Thoracic aorta (tissue), 2 donors: ENCODE measurements around the gene SH2D6. TPM values are rescaled to one million over a fixed set of nuclear protein-coding genes. Genes with fewer than 3 reads are reported as not detected.

Source experiments
- ATAC-seq: fragments of 150-250 bp; one replicate; pipeline ENCODE4 v1.8.0; 2017; ENCODE audit warnings: low read depth; ENCODE audit not compliant: insufficient number of reproducible peaks, low FRiP score
- DNase-seq: peaks from one replicate; pipeline ENCODE4 v3.0.0-alpha.2; 2020; ENCODE audit warnings: low spot score
- H3K27ac ChIP-seq, 2 donors: fragments of 200-600 bp; sonication (generic); 1 replicate in 1 of 2; 2 replicates in 1 of 2; pipeline ENCODE4 v1.5.1; 2016; ENCODE audit warnings: mild to moderate bottlenecking in 2 of 2, moderate library complexity in 2 of 2
- H3K27me3 ChIP-seq: fragments of 200-600 bp; sonication (generic); replicated peaks from 2 replicates; pipeline ENCODE4 v1.6.0; 2016; ENCODE audit warnings: mild to moderate bottlenecking; ENCODE audit not compliant: insufficient read depth
- H3K36me3 ChIP-seq: fragments of 200-600 bp; sonication (generic); one replicate; pipeline ENCODE4 v1.5.1; 2016
- H3K4me1 ChIP-seq, 2 donors: fragments of 200-600 bp; sonication (generic); 1 replicate in 1 of 2; 2 replicates in 1 of 2; pipeline versions ENCODE4 v1.5.1 to v1.6.0; 2016; ENCODE audit warnings: low read depth in 2 of 2, mild to moderate bottlenecking in 1 of 2; ENCODE audit not compliant: control insufficient read depth in 1 of 2
- H3K4me3 ChIP-seq: fragments of 200-600 bp; sonication (generic); 2 replicates; pipeline ENCODE4 v1.5.1; 2016; ENCODE audit warnings: mild to moderate bottlenecking
- H3K9me3 ChIP-seq: fragments of 200-600 bp; sonication (generic); 2 replicates; pipeline ENCODE4 v1.5.1; 2016
- CTCF ChIP-seq: fragments of 200-600 bp; sonication (generic); IDR thresholded peaks from one replicate; pipeline ENCODE4 v1.5.1; 2019; ENCODE audit warnings: antibody characterized with exemption
- total RNA-seq, 2 donors: library from RNA; depleted of rRNA; stranded (reverse); fragments of >200 nt; gene quantifications; one replicate each; pipeline versions ENCODE4 v1.1.0 to v1.2.3, GENCODE V29; 2016

The SH2D6 gene
- total RNA-seq, 2 donors from 2014 or later, result not detected

DNA sequence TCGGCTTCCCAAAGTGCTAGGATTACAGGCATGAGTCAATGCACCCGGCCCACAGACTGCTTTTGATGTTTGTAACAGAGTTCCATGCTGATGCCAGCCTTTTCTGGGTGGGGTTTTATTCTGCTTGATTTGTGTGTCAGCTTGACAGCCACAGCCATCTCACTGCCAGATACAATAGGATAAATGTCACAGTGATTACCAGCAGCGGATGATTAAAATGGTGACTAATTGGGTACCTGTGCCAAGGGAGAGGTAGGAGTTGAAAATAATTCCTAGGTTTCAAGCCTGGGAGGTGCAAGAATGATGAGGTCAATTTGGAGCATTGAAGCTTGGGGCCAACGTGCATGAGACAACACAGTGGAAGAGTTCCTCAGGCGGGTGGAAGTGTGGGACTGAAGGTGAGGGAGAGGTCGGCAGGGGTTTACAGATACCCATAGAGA is 39.4 kb downstream of the SH2D6 start:
- no peak for TF ChIP-seq CTCF
- Histone ChIP-seq H3K27me3 (no peaks in the 10 kb centered on the region), H3K4me1 (no peaks in the 10 kb centered on the region), H3K9me3 (no peaks in the 10 kb centered on the region), H3K4me3 (no peak overlapping the region), H3K36me3 (no peaks in the 10 kb centered on the region), H3K27ac (no peak overlapping the region)
- ATAC-seq, result no peak
- no peak for DNase-seq

DNA sequence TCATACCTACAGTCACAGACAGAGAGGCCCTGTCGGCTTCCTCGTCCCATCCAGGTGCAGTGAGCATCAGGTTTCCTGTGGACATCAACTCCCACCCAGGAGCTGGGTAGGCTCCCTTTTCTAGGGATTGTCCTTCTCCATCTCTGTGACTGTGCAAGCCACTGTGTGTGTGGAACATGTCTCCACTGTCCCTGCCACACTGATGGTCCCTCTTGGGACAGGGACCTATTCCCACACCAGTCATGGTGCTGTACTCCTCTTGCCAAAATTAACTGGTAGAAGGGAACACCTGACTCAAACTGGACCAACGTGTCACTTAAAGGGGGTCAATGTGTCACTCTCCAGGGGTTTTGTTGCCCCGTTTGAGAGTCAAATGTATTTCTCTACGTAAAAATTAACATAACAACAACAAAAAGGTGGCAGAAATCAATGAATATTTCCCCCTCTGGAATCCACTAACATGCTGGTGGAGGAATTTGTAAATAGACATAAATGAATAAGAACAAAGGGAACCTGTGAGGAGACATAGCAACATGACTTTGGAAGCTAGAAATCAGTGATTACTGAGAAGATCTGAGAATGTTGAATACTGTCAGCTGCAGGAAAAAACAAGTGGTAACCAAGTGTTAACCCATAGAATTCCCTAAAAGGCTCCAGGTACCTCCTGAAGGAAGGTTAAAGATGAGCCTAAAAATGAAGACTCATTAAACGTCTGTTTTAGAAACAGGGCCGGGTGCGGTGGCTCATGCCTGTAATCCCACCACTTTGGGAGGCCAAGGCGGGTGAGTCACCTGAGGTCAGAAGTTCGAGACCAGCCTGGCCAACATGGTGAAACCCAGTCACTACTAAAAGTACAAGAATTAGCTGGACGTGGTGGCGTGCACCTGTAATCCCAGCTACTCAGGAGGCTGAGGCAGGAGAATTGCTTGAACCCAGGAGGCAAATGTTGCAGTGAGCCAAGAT is 40.4 kb downstream of the SH2D6 start:
- H3K4me3 ChIP-seq, result no peak overlapping the region
- no peak for TF ChIP-seq CTCF
- DNase-seq, result no peak

GRCh38 chr2:85459771-85460170 is 41.3 kb downstream of the SH2D6 start:
- H3K27me3 ChIP-seq, result no peaks in the 10 kb centered on the region
- H3K27ac ChIP-seq, result no peak overlapping the region
- no peaks in the 10 kb centered on the region for H3K9me3 ChIP-seq
- no peaks in the 10 kb centered on the region for H3K4me1 ChIP-seq
- H3K4me3 ChIP-seq, result no peak overlapping the region
- TF ChIP-seq CTCF, result no peak
- ATAC-seq (no peak), DNase-seq (no peak)
- no peaks in the 10 kb centered on the region for H3K36me3 ChIP-seq

More for the DNA sequence above, 40.4 kb downstream of the SH2D6 start:
- Histone ChIP-seq H3K27ac (no peak overlapping the region), H3K27me3 (no peaks in the 10 kb centered on the region), H3K9me3 (no peaks in the 10 kb centered on the region), H3K36me3 (no peaks in the 10 kb centered on the region), H3K4me1 (no peaks in the 10 kb centered on the region)
- no peak for ATAC-seq

- TF ChIP-seq CTCF, result no peak
- ATAC-seq (no peak), DNase-seq (no peak)
- no peaks in the 10 kb centered on the region for H3K9me3 ChIP-seq
- H3K36me3 ChIP-seq, result no peaks in the 10 kb centered on the region
- no peaks in the 10 kb centered on the region for H3K4me1 ChIP-seq
- H3K4me3 ChIP-seq, result no peak overlapping the region
- no peaks in the 10 kb centered on the region for H3K27me3 ChIP-seq
- no peak overlapping the region for H3K27ac ChIP-seq
Measured at GRCh38 chr2:85462322-85462721, 43.8 kb downstream of the SH2D6 start.

DNA sequence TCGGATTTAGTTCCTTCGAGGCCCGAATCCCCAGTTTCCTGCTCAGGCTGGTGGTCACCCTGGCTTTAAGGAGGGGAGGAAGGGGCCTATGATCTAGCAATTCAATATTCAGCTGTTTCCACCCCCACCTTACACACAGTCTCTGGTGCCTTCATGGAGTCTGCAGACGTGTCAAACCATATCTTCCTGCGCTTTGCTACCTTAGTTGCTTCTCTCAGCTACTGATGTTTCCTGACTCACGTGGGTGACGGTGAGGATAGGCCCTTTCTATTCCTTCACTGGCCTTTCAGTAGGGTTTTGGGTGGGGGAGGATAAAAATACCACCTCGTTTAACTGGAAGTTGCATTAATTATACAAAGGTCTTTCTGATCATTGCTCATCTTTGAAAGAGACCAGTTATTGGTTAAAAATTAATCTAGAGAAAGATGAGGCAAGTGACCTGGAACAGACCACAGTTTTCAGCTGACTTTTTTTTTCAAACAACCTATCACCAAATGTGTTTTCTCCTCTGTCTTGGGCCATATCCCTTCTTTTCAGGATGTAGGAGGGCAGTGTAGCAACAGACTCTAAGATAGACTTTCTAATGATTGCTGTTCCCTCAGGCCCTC is 49.7 kb downstream of the SH2D6 start:
- Histone ChIP-seq H3K9me3 (no peaks in the 10 kb centered on the region), H3K4me3 (no peak overlapping the region), H3K4me1 (peaks cover 0 to 10% of the 10 kb centered on the region in 2 donors), H3K27ac (no peak overlapping the region), H3K36me3 (no peaks in the 10 kb centered on the region), H3K27me3 (no peaks in the 10 kb centered on the region)
- no peak for DNase-seq
- TF ChIP-seq CTCF, result no peak
- no peak for ATAC-seq
